Endometrium (tissue), 2 donors: Measurements from ENCODE around the gene KRT4.

Source experiments
- FAIRE-seq: peaks from 2 replicates; lab custom pipeline; 2012; peaks lifted over from hg19 to GRCh38; lab: Jason Lieb, UNC
- donor health status: control.
- donor health status: control.

KRT4 gene

GRCh38 chr12:52821826-52822660, 8.1 kb upstream of the KRT4 start:
- FAIRE-seq = no peak

GRCh38 chr12:52821071-52821730, 7.3 kb upstream of the KRT4 start:
- FAIRE-seq = no peak

GRCh38 chr12:52820521-52820920, 6.6 kb upstream of the KRT4 start:
- no peak for FAIRE-seq

GRCh38 chr12:52819731-52820510, 6.0 kb upstream of the KRT4 start:
- no peak for FAIRE-seq

GRCh38 chr12:52818887-52819420, 5.0 kb upstream of the KRT4 start:
- no peak for FAIRE-seq

- FAIRE-seq = no peak
Measured at GRCh38 chr12:52818388-52818787, 4.5 kb upstream of the KRT4 start.

GRCh38 chr12:52817699-52818238, 3.9 kb upstream of the KRT4 start:
- no peak for FAIRE-seq

GRCh38 chr12:52817003-52817698, 3.2 kb upstream of the KRT4 start:
- no peak for FAIRE-seq

GRCh38 chr12:52815676-52816588, 2.0 kb upstream of the KRT4 start:
- no peak for FAIRE-seq

- no peak for FAIRE-seq
Measured at GRCh38 chr12:52815161-52815560, 1.2 kb upstream of the KRT4 start.

- no peak for FAIRE-seq
Measured at GRCh38 chr12:52814710-52815155, 817 bp upstream of the KRT4 start.

- no peak for FAIRE-seq
Measured at GRCh38 chr12:52813203-52813819, 605 bp downstream of the KRT4 start.

- FAIRE-seq = no peak
Measured at GRCh38 chr12:52812749-52813148, 1.2 kb downstream of the KRT4 start.

- no peak for FAIRE-seq
Measured at GRCh38 chr12:52812073-52812400, 1.9 kb downstream of the KRT4 start.

- FAIRE-seq = no peak
Measured at GRCh38 chr12:52811191-52812072, 2.5 kb downstream of the KRT4 start.

GRCh38 chr12:52810554-52810953, 3.4 kb downstream of the KRT4 start:
- FAIRE-seq = no peak

GRCh38 chr12:52809166-52809565, 4.8 kb downstream of the KRT4 start:
- FAIRE-seq = no peak

- FAIRE-seq = no peak
Measured at GRCh38 chr12:52808573-52809160, 5.2 kb downstream of the KRT4 start.
